Measurements from ENCODE around the gene MYO1E.

The MYO1E gene
- 0.17 to 1.9 (median 0.44) reads per million in 3 donors for total RNA-seq

DNA sequence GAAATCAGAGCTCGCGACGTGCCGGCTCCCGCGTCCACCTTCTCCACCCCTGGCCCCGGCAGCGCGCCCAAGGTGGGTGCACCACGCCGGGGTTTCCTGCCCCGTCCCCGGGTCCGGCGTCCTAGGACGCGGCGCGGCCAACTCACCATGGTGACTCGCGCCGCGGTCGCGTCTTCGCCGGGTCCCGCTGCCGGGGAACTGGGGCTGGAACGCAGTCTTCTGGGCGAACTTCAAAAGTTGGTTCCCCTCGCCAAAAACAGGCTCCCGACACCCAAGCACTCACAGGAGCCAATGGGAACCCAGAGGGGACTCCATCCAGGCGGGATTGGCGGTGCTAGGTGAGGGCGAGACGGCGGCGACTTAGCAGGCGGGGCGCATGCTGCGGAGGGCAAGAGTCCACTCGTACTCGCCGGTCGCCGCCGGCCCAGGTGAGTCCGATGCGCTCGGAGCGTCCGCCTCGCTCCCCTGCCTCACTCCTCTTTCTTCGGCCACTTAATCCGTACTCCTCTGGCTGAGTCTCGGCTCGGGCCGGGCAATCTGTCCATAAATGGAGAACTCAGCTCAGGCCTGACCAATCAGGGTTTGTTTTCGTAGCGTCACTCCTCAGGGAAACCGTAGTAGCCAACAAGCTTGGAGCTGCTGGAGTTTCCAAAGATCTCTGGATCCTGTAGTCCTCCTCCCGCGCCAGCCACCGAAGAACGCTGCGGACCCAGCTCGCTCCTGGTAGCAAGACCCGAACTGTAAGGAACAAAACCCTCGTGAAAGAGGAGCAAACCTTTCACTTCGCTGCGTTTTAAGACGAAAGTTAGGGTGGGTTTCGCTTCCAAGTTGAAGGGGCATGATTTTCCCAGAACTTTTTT lies at the start of gene MYO1E:
MYO1E (minus strand) TSS at position 520 of the 860 bp plus-strand sequence; CDS start at position 149, 371 bp downstream.
- Histone ChIP-seq H3K9me3 (ENCODE audit: control insufficient read depth, low read length) (no peaks in the 10 kb centered on the region), H3K4me3 (ENCODE audit: insufficient read depth, low read depth, low read length, poor library complexity, severe bottlenecking) (peak within 1 kb of the TSS; percentile 51), H3K4me1 (ENCODE audit: control insufficient read depth, insufficient read depth, low read length, poor library complexity, severe bottlenecking) (peaks cover 12% of the 10 kb centered on the region), H3K27ac (ENCODE audit: insufficient read depth, low read length, poor library complexity, severe bottlenecking) (no peak within 1 kb of the TSS), H3K27me3 (replicated peaks; ENCODE audit: control insufficient read depth, insufficient read depth, low read length, poor library complexity, severe bottlenecking) (peaks cover 10% of the 10 kb centered on the region), H3K36me3 (ENCODE audit: control insufficient read depth, insufficient read depth, low read length) (no peaks in the 10 kb centered on the region)
- DNase-seq: no peak

DNA sequence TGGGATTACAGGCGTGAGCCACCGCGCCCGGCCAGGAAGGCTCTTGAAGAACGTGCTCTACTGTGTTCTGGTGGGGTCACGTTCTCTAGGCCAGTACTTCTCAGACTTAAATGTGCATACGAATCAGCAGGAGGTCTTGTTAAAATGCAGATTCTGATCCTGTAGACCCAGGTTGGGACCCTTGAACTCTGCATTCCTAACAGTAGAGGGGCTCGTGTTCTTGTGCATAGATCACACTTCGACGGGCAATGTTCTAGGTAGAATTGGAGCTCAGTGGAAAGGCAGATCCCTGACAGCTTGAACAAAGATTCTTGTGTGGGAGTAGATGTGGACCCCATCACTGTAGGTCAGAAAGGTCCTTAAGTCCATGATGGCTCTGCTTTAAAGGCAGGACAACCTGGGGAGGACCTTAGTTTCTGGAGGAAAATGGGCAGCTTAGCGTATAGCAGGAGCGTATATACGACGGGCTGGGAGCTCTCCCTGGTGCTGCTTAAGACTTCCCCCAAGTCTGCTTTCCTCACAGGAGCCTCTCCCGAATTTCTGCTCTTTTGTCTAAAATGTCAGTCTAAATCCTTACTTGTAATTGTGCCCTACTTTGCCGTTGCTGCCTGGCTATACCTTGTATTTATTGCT lies 48.4 kb upstream of the MYO1E start:
- Histone ChIP-seq H3K36me3 (ENCODE audit: control insufficient read depth, insufficient read depth, low read length) (no peaks in the 10 kb centered on the region), H3K4me1 (ENCODE audit: control insufficient read depth, insufficient read depth, low read length, poor library complexity, severe bottlenecking) (no peaks in the 10 kb centered on the region), H3K4me3 (ENCODE audit: insufficient read depth, low read depth, low read length, poor library complexity, severe bottlenecking) (no peak overlapping the region), H3K27me3 (replicated peaks; ENCODE audit: control insufficient read depth, insufficient read depth, low read length, poor library complexity, severe bottlenecking) (no peaks in the 10 kb centered on the region), H3K27ac (ENCODE audit: insufficient read depth, low read length, poor library complexity, severe bottlenecking) (no peak overlapping the region), H3K9me3 (ENCODE audit: control insufficient read depth, low read length) (no peaks in the 10 kb centered on the region)
- DNase-seq: no peak

GRCh38 chr15:59420108-59420507 lies 47.4 kb upstream of the MYO1E start:
- Histone ChIP-seq H3K4me1 (ENCODE audit: control insufficient read depth, insufficient read depth, low read length, poor library complexity, severe bottlenecking) (no peaks in the 10 kb centered on the region), H3K27ac (ENCODE audit: insufficient read depth, low read length, poor library complexity, severe bottlenecking) (no peak overlapping the region), H3K9me3 (ENCODE audit: control insufficient read depth, low read length) (no peaks in the 10 kb centered on the region), H3K27me3 (replicated peaks; ENCODE audit: control insufficient read depth, insufficient read depth, low read length, poor library complexity, severe bottlenecking) (no peaks in the 10 kb centered on the region), H3K36me3 (ENCODE audit: control insufficient read depth, insufficient read depth, low read length) (no peaks in the 10 kb centered on the region), H3K4me3 (ENCODE audit: insufficient read depth, low read depth, low read length, poor library complexity, severe bottlenecking) (no peak overlapping the region)
- no peak for DNase-seq

GRCh38 chr15:59419170-59419569 lies 46.5 kb upstream of the MYO1E start:
- Histone ChIP-seq H3K4me1 (ENCODE audit: control insufficient read depth, insufficient read depth, low read length, poor library complexity, severe bottlenecking) (no peaks in the 10 kb centered on the region), H3K4me3 (ENCODE audit: insufficient read depth, low read depth, low read length, poor library complexity, severe bottlenecking) (no peak overlapping the region), H3K27ac (ENCODE audit: insufficient read depth, low read length, poor library complexity, severe bottlenecking) (no peak overlapping the region), H3K36me3 (ENCODE audit: control insufficient read depth, insufficient read depth, low read length) (no peaks in the 10 kb centered on the region), H3K9me3 (ENCODE audit: control insufficient read depth, low read length) (no peaks in the 10 kb centered on the region), H3K27me3 (replicated peaks; ENCODE audit: control insufficient read depth, insufficient read depth, low read length, poor library complexity, severe bottlenecking) (no peaks in the 10 kb centered on the region)
- no peak for DNase-seq

DNA sequence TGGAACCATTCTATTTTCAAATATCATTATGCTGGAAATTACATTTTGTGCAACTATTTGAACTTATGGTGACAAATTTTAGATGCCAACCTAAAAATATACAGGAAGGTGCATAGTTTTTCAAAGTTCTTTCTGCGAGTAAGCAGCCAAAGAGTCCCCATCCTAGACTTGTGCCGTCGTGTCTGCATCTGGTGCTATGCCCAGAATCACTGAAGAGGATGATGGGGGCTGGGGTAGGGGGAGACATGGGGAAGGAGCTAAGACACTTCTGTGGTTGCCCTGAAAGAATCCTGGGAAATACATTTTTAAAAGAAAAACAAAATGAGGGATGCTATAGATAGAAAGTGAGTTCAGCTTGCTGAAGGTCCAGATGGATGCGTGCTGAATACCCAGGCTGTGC lies 44.1 kb upstream of the MYO1E start:
- no peaks in the 10 kb centered on the region for H3K27me3 ChIP-seq (replicated peaks; ENCODE audit: control insufficient read depth, insufficient read depth, low read length, poor library complexity, severe bottlenecking)
- no peak for DNase-seq
- H3K4me1 ChIP-seq (ENCODE audit: control insufficient read depth, insufficient read depth, low read length, poor library complexity, severe bottlenecking): no peaks in the 10 kb centered on the region
- H3K9me3 ChIP-seq (ENCODE audit: control insufficient read depth, low read length): no peaks in the 10 kb centered on the region
- H3K27ac ChIP-seq (ENCODE audit: insufficient read depth, low read length, poor library complexity, severe bottlenecking): no peak overlapping the region
- H3K36me3 ChIP-seq (ENCODE audit: control insufficient read depth, insufficient read depth, low read length): no peaks in the 10 kb centered on the region
- H3K4me3 ChIP-seq (ENCODE audit: insufficient read depth, low read depth, low read length, poor library complexity, severe bottlenecking): no peak overlapping the region

GRCh38 chr15:59413577-59413976 lies 40.9 kb upstream of the MYO1E start:
- no peaks in the 10 kb centered on the region for H3K36me3 ChIP-seq (ENCODE audit: control insufficient read depth, insufficient read depth, low read length)
- no peak overlapping the region for H3K27ac ChIP-seq (ENCODE audit: insufficient read depth, low read length, poor library complexity, severe bottlenecking)
- H3K4me1 ChIP-seq (ENCODE audit: control insufficient read depth, insufficient read depth, low read length, poor library complexity, severe bottlenecking): no peaks in the 10 kb centered on the region
- DNase-seq: no peak
- H3K27me3 ChIP-seq (replicated peaks; ENCODE audit: control insufficient read depth, insufficient read depth, low read length, poor library complexity, severe bottlenecking): no peaks in the 10 kb centered on the region
- H3K4me3 ChIP-seq (ENCODE audit: insufficient read depth, low read depth, low read length, poor library complexity, severe bottlenecking): no peak overlapping the region
- no peaks in the 10 kb centered on the region for H3K9me3 ChIP-seq (ENCODE audit: control insufficient read depth, low read length)

DNA sequence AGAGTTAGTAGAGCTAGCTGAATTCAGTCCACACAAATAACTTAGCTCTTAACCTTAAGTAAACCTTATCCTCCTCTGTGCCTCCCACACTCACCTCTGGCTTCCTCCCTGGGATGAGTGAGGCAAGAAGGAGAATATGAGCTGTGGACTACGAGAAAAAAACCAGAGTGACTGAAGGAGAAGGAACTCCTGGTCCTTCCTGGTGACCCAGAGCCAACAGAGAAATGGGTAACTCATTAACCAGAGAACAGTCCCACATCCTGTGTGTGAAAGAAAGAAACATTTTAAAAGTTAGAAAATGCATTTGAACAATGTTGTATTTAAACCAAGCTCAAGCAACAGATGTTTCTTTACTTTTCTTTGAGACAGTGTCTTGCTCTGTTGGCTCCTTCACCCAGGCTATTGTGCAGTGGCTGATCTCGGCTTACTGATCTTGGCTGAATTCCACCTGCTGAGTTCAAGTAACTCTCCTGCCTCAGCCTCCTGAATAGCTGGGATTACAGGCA lies 37.8 kb upstream of the MYO1E start:
- Histone ChIP-seq H3K27ac (ENCODE audit: insufficient read depth, low read length, poor library complexity, severe bottlenecking) (no peak overlapping the region), H3K4me1 (ENCODE audit: control insufficient read depth, insufficient read depth, low read length, poor library complexity, severe bottlenecking) (no peaks in the 10 kb centered on the region), H3K9me3 (ENCODE audit: control insufficient read depth, low read length) (no peaks in the 10 kb centered on the region), H3K4me3 (ENCODE audit: insufficient read depth, low read depth, low read length, poor library complexity, severe bottlenecking) (no peak overlapping the region), H3K36me3 (ENCODE audit: control insufficient read depth, insufficient read depth, low read length) (no peaks in the 10 kb centered on the region), H3K27me3 (replicated peaks; ENCODE audit: control insufficient read depth, insufficient read depth, low read length, poor library complexity, severe bottlenecking) (no peaks in the 10 kb centered on the region)
- DNase-seq: no peak

GRCh38 chr15:59407946-59408345 lies 35.3 kb upstream of the MYO1E start:
- Histone ChIP-seq H3K27me3 (replicated peaks; ENCODE audit: control insufficient read depth, insufficient read depth, low read length, poor library complexity, severe bottlenecking) (no peaks in the 10 kb centered on the region), H3K36me3 (ENCODE audit: control insufficient read depth, insufficient read depth, low read length) (no peaks in the 10 kb centered on the region), H3K9me3 (ENCODE audit: control insufficient read depth, low read length) (no peaks in the 10 kb centered on the region), H3K4me1 (ENCODE audit: control insufficient read depth, insufficient read depth, low read length, poor library complexity, severe bottlenecking) (no peaks in the 10 kb centered on the region), H3K4me3 (ENCODE audit: insufficient read depth, low read depth, low read length, poor library complexity, severe bottlenecking) (no peak overlapping the region), H3K27ac (ENCODE audit: insufficient read depth, low read length, poor library complexity, severe bottlenecking) (no peak overlapping the region)
- DNase-seq: no peak

DNA sequence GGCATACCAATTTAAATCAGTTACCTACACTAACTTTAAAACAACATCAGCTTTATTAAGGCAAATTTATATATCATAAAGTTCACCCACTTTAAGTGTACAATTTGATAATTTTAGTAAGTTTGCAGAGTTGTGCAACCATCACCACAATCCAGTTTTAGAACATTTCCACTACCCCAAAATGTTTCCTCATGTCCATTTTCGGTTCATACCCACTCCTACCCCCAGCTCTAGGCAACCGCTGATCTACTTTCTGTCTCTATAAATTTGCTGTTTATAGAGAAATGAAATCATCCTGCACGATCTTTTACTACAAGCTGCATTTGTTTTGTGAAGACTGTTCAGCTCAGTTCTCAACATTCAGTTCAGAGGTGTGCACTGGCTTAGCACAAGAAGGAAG lies 33.8 kb upstream of the MYO1E start:
- H3K27ac ChIP-seq (ENCODE audit: insufficient read depth, low read length, poor library complexity, severe bottlenecking): no peak overlapping the region
- no peak for DNase-seq
- H3K9me3 ChIP-seq (ENCODE audit: control insufficient read depth, low read length): no peaks in the 10 kb centered on the region
- no peaks in the 10 kb centered on the region for H3K4me1 ChIP-seq (ENCODE audit: control insufficient read depth, insufficient read depth, low read length, poor library complexity, severe bottlenecking)
- no peaks in the 10 kb centered on the region for H3K36me3 ChIP-seq (ENCODE audit: control insufficient read depth, insufficient read depth, low read length)
- no peak overlapping the region for H3K4me3 ChIP-seq (ENCODE audit: insufficient read depth, low read depth, low read length, poor library complexity, severe bottlenecking)
- no peaks in the 10 kb centered on the region for H3K27me3 ChIP-seq (replicated peaks; ENCODE audit: control insufficient read depth, insufficient read depth, low read length, poor library complexity, severe bottlenecking)

GRCh38 chr15:59405079-59405478 lies 32.4 kb upstream of the MYO1E start:
- Histone ChIP-seq H3K4me1 (ENCODE audit: control insufficient read depth, insufficient read depth, low read length, poor library complexity, severe bottlenecking) (no peaks in the 10 kb centered on the region), H3K4me3 (ENCODE audit: insufficient read depth, low read depth, low read length, poor library complexity, severe bottlenecking) (no peak overlapping the region), H3K9me3 (ENCODE audit: control insufficient read depth, low read length) (no peaks in the 10 kb centered on the region), H3K27ac (ENCODE audit: insufficient read depth, low read length, poor library complexity, severe bottlenecking) (no peak overlapping the region), H3K27me3 (replicated peaks; ENCODE audit: control insufficient read depth, insufficient read depth, low read length, poor library complexity, severe bottlenecking) (no peaks in the 10 kb centered on the region), H3K36me3 (ENCODE audit: control insufficient read depth, insufficient read depth, low read length) (no peaks in the 10 kb centered on the region)
- no peak for DNase-seq

Data from effector memory CD4-positive, alpha-beta T cell (primary cell).